Stimulated activated CD4-positive, alpha-beta T cell treated with anti-CD3 and anti-CD28 coated beads, Interleukin-4, amount 100 ng/mL, for 4 hours (primary cell): ENCODE results near the gene DUS3L.
"Not testable (repeated sequence)": the region's sequence is repeated elsewhere in the genome, so short reads cannot be mapped to it uniquely, and the experiment has no call there.

ENCODE experiments used
- DNase-seq, 2 experiments: peaks; one replicate each; pipeline ENCODE4 v3.0.0-alpha.2; 2020

The DUS3L gene

DNA sequence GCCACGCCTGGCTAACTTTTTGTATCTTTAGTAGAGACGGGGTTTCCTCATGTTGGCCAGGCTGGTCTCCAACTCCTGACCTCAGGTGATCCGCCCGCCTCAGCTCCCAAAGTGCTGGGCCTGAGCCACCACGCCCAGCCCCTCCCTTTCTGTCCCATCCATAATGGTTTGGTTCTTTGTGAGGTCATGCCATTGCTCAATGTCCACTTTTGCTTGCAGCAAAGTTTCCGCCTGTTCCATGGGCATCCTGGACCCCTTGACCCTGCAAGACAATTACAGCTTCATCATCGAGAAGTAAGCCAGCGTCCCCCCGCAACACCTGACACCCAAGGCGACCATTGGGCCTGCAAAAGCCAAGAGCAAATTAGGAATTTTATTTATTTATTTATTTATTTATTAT lies 23.0 kb downstream of the DUS3L start:
- no peak for DNase-seq

DNA sequence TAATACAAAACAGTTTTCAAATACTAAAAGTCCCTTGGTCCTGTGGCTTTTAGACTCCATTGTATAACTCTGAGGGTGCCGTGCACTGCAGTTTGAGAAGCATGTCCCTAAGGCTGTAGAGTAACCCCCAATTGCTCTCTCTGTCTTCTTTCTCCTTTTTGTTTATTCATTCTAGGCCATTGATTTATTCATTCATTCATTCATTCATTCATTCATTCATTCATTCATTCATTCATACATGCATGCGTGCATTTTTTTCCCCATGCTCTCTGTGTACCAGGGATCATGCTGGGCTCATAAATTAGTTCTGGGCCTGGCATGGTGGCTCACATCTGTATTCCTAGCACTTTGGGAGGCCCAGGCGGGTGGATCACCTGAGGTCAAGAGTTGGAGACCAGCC lies 25.7 kb downstream of the DUS3L start:
- DNase-seq, result no peak

DNA sequence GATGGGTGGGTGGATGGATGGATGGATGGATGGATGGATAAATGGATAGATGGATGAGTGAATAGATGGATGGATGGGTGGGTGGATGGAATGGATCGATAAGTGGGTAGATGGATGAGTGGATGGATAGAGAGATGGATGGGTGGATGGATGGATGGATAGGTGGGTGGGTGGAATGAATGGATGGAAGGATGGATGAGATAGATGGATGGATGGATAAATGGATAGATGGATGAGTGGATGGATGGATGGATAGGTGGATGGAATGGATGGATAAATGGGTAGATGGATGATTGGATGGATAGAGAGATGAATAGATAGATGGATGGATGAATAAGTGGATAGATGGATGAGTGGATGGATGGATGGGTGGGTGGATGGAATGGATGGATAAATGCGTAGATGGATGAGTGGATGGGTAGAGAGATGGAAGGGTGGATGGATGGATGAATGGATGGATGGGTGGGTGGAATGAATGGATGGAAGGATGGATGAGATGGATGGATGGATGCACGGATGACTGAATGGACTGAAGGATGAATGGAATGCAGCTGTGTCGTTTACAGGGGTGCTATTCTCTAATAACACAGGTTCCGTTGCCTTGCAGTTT lies 28.2 kb downstream of the DUS3L start:
- DNase-seq, result no peak

DNA sequence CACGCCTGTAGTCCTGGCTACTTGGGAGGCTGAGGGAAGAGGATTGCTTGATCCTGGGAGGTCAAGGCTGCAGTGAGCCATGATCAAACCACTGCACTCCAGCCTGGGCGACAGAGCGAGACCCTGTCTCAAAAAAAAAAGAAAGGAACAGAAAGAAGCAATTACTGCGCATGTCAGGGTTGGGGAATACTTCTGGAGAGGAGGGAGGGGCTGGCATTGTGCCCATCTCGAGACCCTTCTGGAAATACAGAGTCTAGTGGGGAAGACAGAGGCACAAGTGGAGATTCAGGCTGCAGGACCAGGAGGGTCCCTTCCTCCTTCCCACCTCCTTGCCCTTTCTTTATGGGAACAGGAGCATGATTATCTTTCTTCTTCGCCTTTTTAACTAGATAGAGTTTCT lies 37.2 kb downstream of the DUS3L start:
- DNase-seq, result no peak

DNA sequence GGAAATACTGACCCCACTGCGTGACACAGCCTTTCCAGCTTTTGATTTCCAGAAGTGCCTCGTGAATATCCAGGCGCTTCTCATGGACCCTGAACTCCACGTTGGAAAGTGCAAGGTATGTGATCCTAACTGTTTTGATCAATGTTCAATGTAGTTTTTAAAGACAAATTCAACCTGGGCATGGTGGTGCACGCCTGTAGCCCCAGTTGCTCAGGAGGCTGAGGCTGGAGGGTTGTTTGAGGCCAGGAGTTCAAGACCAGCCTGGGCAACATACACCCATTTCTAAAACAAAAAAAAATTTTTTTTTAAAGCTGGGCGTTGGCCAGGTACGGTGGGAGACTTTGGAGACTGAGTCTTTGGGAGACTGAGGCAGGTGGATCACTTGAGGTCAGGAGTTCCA lies 39.3 kb downstream of the DUS3L start:
- no peak for DNase-seq

DNA sequence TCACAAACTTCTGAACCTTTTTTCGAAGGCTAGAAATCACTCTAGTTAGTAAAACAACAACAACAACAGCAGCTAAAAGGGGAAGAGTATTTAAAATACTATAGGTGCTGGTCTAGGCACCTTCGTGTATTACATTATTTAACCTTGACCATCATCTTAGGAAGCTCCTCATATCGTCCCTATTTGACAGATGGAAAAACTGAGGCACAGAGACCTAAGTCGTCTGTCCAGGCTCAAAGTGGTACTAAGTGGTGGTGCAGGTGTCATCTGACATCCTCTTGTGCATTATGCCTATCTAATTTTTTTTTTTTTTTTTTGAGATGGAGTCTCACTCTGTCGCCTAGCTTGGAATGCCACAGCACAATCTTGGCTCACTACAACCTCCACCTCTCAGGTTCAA lies 41.5 kb downstream of the DUS3L start:
- DNase-seq, result no peak

DNA sequence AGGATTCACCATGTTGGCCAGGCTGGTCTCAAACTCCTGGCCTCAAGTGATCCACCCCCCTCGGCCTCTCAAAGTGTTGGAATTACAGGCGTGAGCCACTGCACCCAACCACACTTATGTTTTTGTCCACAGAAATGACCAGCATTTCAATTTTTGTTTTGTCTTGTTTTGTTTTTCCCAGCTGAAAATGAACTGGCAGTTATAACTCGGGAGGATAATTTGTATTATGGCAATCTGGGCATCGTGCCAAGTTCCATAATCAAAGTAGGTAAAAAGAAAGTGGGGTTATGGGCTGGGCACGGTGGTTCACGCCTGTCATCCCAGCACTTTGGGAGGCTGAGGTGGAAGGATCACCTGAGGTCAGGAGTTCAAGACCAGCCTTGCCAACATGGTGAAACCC lies 42.0 kb downstream of the DUS3L start:
- not testable (repeated sequence) for DNase-seq

DNA sequence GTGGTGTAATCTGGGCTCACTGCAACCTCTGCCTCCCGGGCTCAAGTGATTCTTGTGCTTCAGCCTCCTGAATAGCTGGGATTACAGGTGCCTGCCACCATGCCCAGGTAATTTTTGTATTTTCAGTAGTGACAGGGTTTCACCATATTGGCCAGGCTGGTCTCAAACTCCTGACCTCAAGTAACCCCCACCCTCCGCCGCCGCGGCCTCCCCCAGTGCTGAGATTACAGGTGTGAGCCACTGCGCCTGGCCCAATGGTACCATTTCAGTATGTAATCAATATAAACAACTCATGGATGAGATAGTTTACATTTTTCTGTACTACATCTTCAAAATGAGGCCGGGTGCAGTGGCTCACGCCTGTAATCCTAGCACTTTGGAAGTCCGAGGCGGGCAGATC lies 46.0 kb downstream of the DUS3L start:
- not testable (repeated sequence) for DNase-seq

DNA sequence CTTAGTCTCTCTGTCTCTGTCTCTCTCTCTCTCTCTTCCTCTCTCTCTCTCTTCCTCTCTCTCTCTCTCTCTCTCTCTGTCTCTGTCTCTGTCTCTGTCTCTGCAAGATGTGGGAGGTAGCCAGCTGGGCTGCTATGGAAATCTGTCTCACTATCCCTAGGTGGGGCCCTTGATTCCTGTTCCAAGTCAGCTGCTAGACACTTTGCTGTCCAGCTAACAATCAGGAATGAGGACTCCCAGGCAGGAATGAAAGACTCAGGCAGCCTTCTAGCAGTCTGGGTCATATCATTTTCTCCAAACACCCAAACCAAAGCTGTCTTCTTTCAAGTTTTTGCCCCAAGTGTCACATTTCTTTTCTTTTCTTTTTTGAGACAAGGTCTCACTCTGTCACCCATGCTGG lies 47.3 kb downstream of the DUS3L start:
- no peak for DNase-seq

DNA sequence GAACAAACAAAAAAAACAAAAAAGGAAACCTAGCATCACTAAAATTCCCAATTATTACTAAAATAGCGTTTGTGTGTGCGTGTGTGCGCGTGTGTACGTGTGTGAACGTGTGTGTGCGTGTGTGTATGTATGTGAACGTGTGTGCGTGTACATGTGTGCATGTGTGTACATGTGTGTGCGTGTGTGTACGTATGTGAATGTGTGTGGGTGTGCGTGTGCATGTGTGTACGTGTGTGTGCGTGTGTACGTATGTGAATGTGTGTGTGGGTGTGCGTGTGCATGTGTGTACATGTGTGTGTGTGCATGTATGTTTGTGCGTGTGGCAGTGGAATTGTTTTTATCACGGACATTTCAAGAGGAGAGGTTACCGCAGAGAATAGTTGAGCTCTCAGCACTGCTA lies 48.9 kb downstream of the DUS3L start:
- DNase-seq, result no peak

DNA sequence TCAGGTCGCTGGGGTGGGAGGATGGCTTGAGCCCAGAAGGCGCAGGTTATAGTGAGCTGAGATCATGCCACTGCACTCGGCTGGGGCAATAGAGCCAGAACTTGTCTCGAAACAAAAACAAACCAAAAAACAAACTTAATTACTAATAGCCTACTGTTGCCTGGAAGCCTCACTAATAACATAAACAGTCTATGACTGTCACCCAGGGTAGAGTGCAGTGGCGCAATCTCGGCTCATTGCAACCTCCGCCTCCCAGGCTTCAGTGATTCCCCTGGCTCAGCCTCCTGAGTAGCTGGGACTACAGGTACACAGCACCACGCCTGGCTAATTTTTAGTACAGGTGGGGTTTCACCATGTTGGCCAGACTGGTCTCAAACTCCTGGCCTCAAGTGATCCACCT lies 52.5 kb downstream of the DUS3L start:
- DNase-seq, result no peak
